ENCODE results near the gene HDC.

HDC gene

GRCh38 chr15:50265620-50266019 lies at the start of gene HDC:
Gene HDC (minus strand): TSS chr15:50265726. CDS start chr15:50265623, 103 bp downstream.
- DNase-seq (ENCODE audit: low read depth in 2 of 2): no peak

- no peak for DNase-seq (ENCODE audit: low read depth in 2 of 2)
Measured at GRCh38 chr15:50312636-50313035, 47.1 kb upstream of the HDC start.

GRCh38 chr15:50307799-50308198 lies 42.3 kb upstream of the HDC start:
- DNase-seq (ENCODE audit: low read depth in 2 of 2): no peak

- no peak for DNase-seq (ENCODE audit: low read depth in 2 of 2)
Measured at GRCh38 chr15:50304836-50305235, 39.3 kb upstream of the HDC start.

- no peak for DNase-seq (ENCODE audit: low read depth in 2 of 2)
Measured at GRCh38 chr15:50302581-50302980, 37.1 kb upstream of the HDC start.

GRCh38 chr15:50298340-50298739 lies 32.8 kb upstream of the HDC start:
- no peak for DNase-seq (ENCODE audit: low read depth in 2 of 2)

- no peak for DNase-seq (ENCODE audit: low read depth in 2 of 2)
Measured at GRCh38 chr15:50295966-50296365, 30.4 kb upstream of the HDC start.

GRCh38 chr15:50289749-50290148 lies 24.2 kb upstream of the HDC start:
- DNase-seq (ENCODE audit: low read depth in 2 of 2): no peak

GRCh38 chr15:50287324-50288116 lies 22.0 kb upstream of the HDC start:
- DNase-seq (ENCODE audit: low read depth in 2 of 2): no peak

- DNase-seq (ENCODE audit: low read depth in 2 of 2): no peak
Measured at GRCh38 chr15:50281427-50281826, 15.9 kb upstream of the HDC start.

GRCh38 chr15:50280271-50280670 lies 14.7 kb upstream of the HDC start:
- no peak for DNase-seq (ENCODE audit: low read depth in 2 of 2)

GRCh38 chr15:50278496-50278895 lies 13.0 kb upstream of the HDC start:
- DNase-seq (ENCODE audit: low read depth in 2 of 2): no peak

GRCh38 chr15:50277370-50277769 lies 11.8 kb upstream of the HDC start:
- DNase-seq (ENCODE audit: low read depth in 2 of 2): no peak

- DNase-seq (ENCODE audit: low read depth in 2 of 2): no peak
Measured at GRCh38 chr15:50275908-50276307, 10.4 kb upstream of the HDC start.

- no peak for DNase-seq (ENCODE audit: low read depth in 2 of 2)
Measured at GRCh38 chr15:50275091-50275490, 9.6 kb upstream of the HDC start.

GRCh38 chr15:50267577-50267976 lies 2.1 kb upstream of the HDC start:
- DNase-seq (ENCODE audit: low read depth in 2 of 2): no peak

- DNase-seq (ENCODE audit: low read depth in 2 of 2): peak in 1 of 2 donors; percentile 12
Measured at GRCh38 chr15:50262533-50262932, 3.0 kb downstream of the HDC start.

GRCh38 chr15:50261981-50262380 lies 3.5 kb downstream of the HDC start:
- no peak for DNase-seq (ENCODE audit: low read depth in 2 of 2)

GRCh38 chr15:50260969-50261496 lies 4.5 kb downstream of the HDC start:
- DNase-seq (ENCODE audit: low read depth in 2 of 2): no peak

- DNase-seq (ENCODE audit: low read depth in 2 of 2): no peak
Measured at GRCh38 chr15:50259276-50259675, 6.2 kb downstream of the HDC start.

- no peak for DNase-seq (ENCODE audit: low read depth in 2 of 2)
Measured at GRCh38 chr15:50257924-50258323, 7.6 kb downstream of the HDC start.

- no peak for DNase-seq (ENCODE audit: low read depth in 2 of 2)
Measured at GRCh38 chr15:50257332-50257731, 8.2 kb downstream of the HDC start.

GRCh38 chr15:50256188-50257041 lies 9.1 kb downstream of the HDC start:
- DNase-seq (ENCODE audit: low read depth in 2 of 2): no peak

All from stimulated activated CD4-positive, alpha-beta T cell treated with anti-CD3 and anti-CD28 coated beads, Interleukin-1b, Interleukin-23, amount 100 ng/mL, for 4 hours (primary cell).